ENCODE data around the gene ZNF28.
A peak's percentile ranks its signal among the peaks of the same experiment; 100 is the strongest.
"Not testable (repeated sequence)": the region's sequence is repeated elsewhere in the genome, so short reads cannot be mapped to it uniquely, and the experiment has no call there.

ZNF28 gene

GRCh38 chr19:52821204-52821960 is at the start of gene ZNF28:
Gene ZNF28 (minus strand): TSS chr19:52821633. CDS start chr19:52817958, 3,675 bp downstream.
- DNase-seq (ENCODE audit: low spot score): peak; percentile 73

- DNase-seq (ENCODE audit: low spot score): not testable (repeated sequence)
Observed at GRCh38 chr19:52868031-52868430, 46.6 kb upstream of the ZNF28 start.

GRCh38 chr19:52857378-52858191 is 36.2 kb upstream of the ZNF28 start, which contains the start of gene ZNF468:
Gene ZNF468 (minus strand): TSS chr19:52857619. CDS start chr19:52854272, 3,347 bp downstream.
- DNase-seq (ENCODE audit: low spot score): peak; percentile 64

DNA sequence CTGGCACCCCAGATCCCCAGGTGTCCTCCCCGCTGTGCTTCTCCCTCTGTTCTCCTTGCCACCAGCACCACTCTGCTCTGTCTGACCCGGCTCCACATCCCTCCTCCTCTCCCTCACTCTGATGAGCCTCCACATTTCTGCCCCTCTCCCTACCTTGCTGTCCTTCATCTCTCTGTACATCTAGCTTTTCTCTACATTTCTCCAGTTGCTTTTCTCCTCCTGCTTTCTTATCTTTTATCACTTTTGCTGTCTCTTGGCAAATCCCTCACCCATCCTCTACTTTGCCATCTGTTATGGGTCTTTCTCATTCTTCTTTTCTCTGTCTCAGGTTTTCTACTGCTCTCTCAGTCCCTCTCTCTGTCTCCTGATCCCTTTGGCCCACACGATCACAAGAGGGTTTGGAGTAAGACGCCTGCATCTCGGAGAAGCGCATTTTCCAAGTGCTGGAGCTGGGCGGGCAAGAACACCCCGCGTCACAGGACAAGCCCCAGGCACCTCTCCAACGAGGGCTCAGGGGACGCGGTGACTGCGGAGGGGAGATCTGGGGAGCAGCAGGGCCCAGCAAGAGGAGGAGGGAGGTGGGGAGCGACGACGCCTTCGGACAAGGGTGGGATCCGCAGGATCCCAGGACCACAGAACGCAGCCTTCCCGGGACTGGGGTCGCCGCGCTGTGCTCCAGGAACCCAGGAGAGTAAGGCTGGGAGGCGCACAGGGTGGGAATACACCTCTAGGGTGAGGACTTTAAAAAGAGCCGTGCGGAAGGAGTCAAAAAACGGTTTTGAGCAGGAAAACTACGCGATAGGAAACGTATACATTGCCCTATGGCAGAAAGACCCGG is 35.3 kb upstream of the ZNF28 start:
- DNase-seq (ENCODE audit: low spot score): not testable (repeated sequence)

- DNase-seq (ENCODE audit: low spot score): not testable (repeated sequence)
Observed at GRCh38 chr19:52847352-52847751, 25.9 kb upstream of the ZNF28 start.

DNA sequence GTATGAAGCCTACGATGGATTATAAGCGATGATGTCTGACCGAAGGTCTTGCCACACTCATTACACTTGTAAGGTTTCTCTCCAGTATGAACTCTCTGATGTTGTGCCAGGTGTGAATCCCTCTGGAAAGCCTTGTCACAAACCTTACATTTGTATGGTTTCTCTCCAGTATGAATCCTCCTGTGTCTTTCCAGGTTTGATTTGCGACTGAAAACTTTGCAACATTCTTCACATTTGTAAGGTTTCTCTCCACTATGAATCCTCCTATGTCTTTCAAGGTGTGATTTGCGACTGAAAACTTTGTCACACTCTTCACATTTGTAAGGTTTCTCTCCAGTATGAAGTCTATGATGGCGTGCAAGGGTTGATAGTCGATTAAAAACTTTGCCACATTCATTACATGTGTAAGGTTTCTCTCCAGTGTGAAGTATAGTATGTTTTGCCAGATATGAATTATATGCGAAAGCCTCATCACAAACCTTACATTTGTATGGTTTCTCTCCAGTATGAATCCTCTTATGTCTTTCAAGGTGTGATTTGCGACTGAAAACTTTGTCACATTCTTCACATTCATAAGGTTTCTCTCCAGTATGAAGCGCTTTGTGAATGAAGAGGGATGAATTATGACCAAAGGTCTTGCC is 19.5 kb upstream of the ZNF28 start:
- not testable (repeated sequence) for DNase-seq (ENCODE audit: low spot score)

- not testable (repeated sequence) for DNase-seq (ENCODE audit: low spot score)
Observed at GRCh38 chr19:52834289-52834688, 12.9 kb upstream of the ZNF28 start.

DNA sequence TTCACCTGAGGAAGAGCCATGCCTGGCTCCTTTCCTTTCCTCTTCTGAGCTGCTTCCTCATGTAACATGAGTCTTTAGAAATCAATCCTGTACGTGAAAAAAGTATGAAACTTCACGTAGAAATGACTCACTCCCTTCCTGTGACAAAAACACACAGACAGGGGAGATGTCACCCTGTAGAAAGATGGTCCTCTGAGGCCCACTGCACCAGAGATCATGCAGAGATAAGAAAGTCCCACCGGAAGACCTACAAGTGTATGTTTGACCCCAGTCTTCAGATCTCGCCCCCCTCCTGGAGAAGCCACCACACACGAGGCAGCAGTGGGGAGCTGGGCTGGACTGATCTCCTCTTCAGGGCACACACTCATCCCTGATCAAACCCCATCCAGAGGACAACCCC is 12.1 kb upstream of the ZNF28 start:
- peak; percentile 35 for DNase-seq (ENCODE audit: low spot score)

GRCh38 chr19:52829866-52830265 is 8.4 kb upstream of the ZNF28 start:
- DNase-seq (ENCODE audit: low spot score): not testable (repeated sequence)

DNA sequence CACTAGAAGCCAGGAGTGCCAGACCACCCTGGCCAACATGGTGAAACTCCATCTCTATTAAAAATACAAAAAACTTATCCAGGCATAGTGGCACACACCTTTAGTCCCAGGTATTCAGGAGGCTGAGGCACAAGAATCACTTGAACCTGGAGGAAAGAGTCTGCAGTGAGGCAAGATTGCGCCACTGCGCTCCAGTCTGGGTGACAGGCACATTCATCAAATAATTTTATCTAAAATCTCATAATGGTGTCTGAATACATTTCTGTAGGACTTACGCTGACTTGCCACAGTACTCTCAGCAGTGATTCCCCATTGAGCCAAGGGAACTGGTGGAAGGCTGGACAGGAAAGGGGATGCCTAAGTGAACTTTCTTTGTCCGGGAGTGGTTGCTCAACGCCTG is 4.3 kb upstream of the ZNF28 start:
- no peak for DNase-seq (ENCODE audit: low spot score)

GRCh38 chr19:52823676-52824075 is 2.2 kb upstream of the ZNF28 start:
- DNase-seq (ENCODE audit: low spot score): no peak

DNA sequence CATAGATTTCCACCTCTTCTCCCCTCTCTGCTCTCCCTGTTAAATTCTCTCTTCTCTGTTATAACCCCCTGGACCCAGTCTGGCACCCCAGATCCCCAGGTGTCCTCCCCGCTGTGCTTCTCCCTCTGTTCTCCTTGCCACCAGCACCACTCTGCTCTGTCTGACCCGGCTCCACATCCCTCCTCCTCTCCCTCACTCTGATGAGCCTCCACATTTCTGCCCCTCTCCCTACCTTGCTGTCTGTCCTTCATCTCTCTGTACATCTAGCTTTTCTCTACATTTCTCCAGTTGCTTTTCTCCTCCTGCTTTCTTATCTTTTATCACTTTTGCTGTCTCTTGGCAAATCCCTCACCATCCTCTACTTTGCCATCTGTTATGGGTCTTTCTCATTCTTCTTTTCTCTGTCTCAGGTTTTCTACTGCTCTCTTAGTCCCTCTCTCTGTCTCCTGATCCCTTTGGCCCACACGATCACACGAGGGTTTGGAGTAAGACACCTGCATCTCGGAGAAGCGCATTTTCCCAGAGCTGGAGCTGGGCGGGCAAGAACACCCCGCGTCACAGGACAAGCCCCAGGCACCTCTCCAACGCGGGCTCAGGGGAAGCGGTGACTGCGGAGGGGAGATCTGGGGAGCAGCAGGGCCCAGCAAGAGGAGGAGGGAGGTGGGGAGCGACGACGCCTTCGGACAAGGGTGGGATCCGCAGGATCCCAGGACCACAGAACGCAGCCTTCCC is 795 bp downstream of the ZNF28 start:
- not testable (repeated sequence) for DNase-seq (ENCODE audit: low spot score)

DNA sequence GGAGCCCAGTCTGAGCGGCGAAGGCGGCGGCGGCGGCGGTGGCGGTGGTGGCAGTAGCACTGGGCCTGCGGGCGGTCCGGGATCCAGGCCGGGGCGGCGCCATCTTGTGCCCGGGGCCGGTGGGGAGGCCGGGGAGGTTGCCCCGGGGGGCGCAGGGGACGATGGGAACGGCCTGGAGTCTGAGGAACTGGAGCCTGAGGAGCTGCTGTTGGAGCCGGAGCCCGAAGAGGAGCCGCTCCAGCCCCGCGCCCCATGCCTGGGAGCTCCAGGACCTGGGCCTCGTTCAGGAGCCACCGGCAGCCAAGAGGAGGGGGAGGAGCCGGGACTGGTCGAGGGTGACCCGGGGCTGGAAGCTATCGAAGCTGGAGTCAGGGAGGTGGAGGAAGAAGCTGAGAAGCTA is 11.6 kb downstream of the ZNF28 start:
- no peak for DNase-seq (ENCODE audit: low spot score)

DNA sequence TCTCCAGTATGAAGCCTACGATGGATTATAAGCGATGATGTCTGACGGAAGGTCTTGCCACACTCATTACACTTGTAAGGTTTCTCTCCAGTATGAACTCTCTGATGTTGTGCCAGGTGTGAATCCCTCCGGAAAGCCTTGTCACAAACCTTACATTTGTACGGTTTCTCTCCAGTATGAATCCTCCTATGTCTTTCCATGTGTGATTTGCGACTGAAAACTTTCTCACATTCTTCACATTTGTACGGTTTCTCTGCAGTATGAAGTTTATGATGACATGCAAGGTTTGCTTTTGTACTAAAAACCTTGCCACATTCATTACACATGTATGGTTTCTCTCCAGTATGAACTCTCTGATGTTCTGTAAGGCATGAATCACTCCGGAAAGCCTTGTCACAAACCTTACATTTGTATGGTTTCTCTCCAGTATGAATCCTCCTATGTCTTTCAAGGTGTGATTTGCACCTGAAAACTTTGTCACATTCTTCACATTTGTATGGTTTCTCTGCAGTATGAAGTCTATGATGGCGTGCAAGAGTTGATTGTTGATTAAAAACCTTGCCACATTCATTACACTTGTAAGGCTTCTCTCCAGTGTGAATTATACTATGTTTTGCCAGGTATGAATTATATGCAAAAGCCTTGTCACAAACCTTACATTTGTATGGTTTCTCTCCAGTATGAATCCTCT is 21.3 kb downstream of the ZNF28 start:
- not testable (repeated sequence) for DNase-seq (ENCODE audit: low spot score)

GRCh38 chr19:52789440-52789839 is 32.0 kb downstream of the ZNF28 start:
- no peak for DNase-seq (ENCODE audit: low spot score)

- peak; percentile 75 for DNase-seq (ENCODE audit: low spot score)
Observed at GRCh38 chr19:52786464-52787354, 34.7 kb downstream of the ZNF28 start, which contains the start of gene ZNF600. Gene ZNF600 (minus strand): TSS chr19:52786791. CDS start chr19:52778888, 7,903 bp downstream.

DNA sequence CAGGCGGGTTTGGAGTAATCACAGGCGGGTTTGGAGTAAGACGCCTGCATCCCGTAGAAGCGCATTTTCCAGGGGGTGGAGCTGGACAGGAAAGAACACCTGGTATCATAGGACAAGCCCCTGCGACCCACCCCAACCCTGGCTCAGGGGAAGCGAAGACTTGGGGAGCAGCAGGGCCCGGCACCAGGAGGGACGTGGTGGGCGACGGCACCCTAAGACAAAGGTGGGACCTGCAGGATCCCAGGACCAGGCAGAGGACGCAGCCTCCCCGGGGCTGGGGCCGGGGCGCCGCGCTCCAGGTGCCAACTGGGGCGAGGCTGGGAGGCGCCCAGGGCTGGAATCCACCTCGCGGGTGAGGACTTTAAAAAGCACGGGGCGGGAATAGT is 35.4 kb downstream of the ZNF28 start:
- DNase-seq (ENCODE audit: low spot score): no peak

DNA sequence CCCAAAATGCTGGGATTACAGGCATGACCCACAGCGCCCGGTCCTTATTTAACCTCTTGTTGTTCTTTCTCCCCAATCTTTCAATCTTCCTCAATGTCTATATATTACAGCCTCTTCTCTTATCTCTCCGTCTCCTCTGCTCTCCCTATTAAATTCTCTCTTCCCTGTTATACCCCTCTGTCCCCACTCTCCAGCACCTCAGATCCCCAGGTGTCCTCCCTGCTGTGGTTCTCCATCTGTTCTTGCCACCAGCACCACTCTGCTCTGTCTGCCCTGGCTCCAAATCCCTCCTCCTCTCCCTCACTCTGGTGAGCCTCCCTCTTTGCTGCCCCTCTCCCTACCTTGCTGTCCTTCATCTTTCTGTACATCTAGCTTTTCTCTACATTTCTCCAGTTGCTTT is 35.9 kb downstream of the ZNF28 start:
- no peak for DNase-seq (ENCODE audit: low spot score)

GRCh38 chr19:52782864-52783263 is 38.6 kb downstream of the ZNF28 start:
- DNase-seq (ENCODE audit: low spot score): not testable (repeated sequence)

All from CD4-positive, alpha-beta T cell treated with Interleukin-15 for 4 hours (primary cell).